HG03378 (cell line): ENCODE results near the gene KNDC1.
"Not testable (repeated sequence)": the region's sequence is repeated elsewhere in the genome, so short reads cannot be mapped to it uniquely, and the experiment has no call there.

Experiments used
- ATAC-seq: cut with Tn5 transposase; IDR thresholded peaks from one replicate; pipeline ENCODE4 v1.9.1; 2021; ENCODE audit warnings: mild to moderate bottlenecking, moderate library complexity; ENCODE audit not compliant: unreplicated experiment

The KNDC1 gene

DNA sequence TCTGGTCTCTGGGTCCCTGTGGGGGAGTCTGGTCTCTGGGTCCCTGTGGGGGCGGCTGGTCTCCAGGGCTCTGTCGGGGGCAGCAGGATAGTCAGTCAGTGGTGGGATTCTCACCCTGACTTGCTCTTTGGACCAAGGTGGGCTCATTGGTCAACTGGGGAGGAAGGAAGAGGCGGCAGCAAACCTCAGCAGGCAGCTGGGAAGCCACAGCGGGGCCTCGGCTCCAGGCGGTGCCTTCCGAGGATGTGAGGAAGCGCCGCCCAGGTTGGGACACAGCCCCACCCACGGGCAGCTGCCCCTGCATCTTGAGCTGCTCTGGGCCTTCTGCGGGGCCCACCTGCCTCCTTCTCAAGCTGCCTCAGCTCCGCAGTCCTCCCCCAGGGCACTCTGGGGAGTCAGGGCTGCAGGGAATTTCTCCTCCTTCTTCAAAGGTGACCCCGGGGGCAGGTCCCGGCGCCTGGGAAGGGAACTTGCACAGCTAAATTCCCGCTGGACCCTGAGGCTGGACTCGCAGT, 20.4 kb upstream of the KNDC1 start:
- ATAC-seq = no peak

- no peak for ATAC-seq
Observed at GRCh38 chr10:133140417-133141143, 19.4 kb upstream of the KNDC1 start.

DNA sequence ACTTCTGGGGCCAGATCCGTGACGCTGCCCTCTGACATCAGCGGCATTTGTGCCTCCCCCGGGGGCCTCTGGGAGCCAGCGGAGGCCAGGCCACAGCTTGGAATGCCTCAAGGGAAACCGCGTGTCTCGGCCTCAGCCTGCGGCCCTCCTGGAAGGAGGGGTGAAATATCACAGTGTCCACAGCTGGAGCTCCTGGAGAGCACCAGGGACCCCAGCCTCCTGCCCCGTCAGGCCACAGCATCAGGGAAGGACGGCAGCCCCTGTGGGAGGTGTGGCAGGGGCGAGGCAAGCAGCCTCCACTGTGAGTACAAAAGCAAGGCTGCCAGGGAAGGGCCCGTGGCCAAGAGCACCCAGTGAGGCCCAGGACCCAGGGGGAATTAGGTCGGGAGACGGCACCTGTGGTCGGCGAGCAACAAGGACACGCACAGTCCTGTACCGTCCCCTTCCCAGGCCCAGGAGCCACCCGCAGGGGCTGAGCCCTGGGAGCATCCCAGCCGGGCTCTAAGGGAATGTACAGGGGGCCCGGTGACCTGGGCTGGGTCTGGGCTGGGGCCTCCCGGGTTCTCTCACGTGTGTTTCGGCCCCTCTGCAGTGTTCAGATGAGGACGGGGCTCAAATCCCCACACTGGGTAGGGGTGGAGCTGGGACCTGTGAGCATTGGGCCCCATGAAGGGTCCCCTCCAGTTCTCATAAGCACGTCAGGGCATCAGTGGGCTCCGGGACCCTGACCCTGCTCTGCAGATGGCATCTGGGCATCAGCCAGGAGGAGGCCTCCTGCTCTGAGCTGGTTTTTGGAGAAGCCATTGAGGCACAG, 18.7 kb upstream of the KNDC1 start:
- no peak for ATAC-seq

- ATAC-seq = no peak
Observed at GRCh38 chr10:133141958-133142340, 18.1 kb upstream of the KNDC1 start.

DNA sequence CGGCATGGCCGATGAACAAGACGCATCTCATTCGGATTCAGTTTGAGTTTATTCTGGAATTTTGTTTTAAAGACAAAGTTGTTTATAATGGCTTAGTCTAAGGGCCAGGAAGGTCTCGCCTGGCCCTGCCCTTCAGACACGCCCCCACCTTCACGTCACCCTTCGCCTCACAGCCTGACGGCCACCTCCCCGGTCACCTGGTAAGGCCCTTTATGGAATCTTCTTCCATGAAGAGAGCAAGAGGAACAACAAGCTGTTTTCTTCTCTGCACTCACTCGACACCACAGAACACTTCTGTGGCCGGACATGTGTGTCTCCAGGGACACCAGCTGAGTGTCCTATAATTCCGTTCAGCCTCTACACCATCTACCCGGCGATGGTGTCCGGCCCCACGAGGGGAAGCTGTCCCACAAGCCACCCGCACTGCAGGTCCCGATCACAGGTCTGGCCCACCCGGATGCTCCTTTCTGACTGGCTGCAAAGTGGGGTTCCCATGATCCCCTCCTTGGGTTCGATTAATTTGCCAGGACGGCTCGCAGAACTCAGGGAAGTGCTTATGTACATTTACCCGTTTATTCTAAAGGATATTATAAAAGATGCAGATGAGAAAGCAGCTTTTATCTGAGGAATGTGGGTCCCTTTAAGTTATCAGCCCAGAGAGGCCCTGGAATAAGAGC, 17.4 kb upstream of the KNDC1 start:
- ATAC-seq = no peak

- no peak for ATAC-seq
Observed at GRCh38 chr10:133143200-133143533, 16.9 kb upstream of the KNDC1 start.

- no peak for ATAC-seq
Observed at GRCh38 chr10:133143546-133143945, 16.5 kb upstream of the KNDC1 start.

GRCh38 chr10:133144771-133145170, 15.2 kb upstream of the KNDC1 start:
- no peak for ATAC-seq

GRCh38 chr10:133150226-133150625, 9.8 kb upstream of the KNDC1 start:
- ATAC-seq = no peak

DNA sequence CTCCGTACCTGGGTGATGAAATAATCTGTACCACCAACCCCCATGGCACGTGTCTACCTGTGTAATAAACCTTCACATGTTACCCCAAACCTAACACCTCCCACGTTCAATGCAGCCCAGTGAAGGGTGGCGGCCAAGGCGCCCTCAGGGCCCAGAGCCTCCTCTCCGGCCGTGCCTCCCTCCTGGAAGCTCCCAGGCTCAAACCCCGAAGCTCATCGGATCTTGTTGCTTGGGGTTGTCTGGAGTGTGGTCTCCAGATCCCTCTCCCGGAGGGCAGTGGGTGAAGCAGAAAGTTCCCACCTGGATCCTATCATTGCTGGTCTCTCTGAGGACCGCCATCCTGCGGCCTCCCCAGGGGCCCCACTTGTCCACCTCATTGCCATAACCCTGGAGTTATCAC, 9.4 kb upstream of the KNDC1 start:
- ATAC-seq = no peak

GRCh38 chr10:133151071-133151470, 8.9 kb upstream of the KNDC1 start:
- not testable (repeated sequence) for ATAC-seq

GRCh38 chr10:133151543-133151972, 8.5 kb upstream of the KNDC1 start:
- ATAC-seq = no peak

- ATAC-seq = no peak
Observed at GRCh38 chr10:133154411-133154810, 5.6 kb upstream of the KNDC1 start.

- ATAC-seq = no peak
Observed at GRCh38 chr10:133154996-133155778, 4.8 kb upstream of the KNDC1 start.

DNA sequence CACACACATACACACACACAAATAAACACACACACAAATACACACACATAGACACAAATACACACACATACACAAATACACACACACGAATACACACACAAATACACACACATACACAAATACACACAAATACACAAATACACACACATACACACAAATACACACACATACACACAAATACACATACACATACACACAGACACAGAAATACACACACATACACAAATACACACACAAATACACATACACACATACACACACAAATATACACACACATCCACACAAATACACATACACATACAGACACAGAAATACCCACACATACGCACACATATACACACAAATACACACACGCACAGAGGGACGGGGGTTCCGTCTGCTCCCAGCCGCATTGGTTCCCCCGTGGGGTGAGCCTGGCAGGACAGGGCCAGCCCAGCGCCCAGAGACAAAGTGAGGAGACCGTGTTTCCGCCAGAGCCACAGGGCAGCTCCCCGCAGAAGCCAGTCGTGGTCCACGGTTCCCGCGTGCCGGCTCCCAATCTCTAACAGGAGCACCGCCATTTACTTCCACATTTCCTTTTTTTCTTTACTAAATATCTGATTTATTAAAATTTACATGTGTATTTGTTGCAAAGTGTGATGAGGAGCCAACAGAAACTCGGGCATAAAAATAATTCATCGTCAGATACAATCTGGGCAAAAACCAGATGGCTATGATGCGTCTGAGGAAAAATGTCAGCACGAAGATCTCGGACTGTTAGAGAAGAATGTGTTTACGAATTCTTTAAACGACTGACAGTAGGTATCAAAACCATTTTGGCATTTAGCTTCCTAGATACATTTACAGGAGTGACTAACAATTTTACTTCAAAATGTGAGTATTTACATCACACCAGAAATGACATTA, 3.1 kb upstream of the KNDC1 start:
- no peak for ATAC-seq

GRCh38 chr10:133157662-133158436, 2.2 kb upstream of the KNDC1 start:
- no peak for ATAC-seq

DNA sequence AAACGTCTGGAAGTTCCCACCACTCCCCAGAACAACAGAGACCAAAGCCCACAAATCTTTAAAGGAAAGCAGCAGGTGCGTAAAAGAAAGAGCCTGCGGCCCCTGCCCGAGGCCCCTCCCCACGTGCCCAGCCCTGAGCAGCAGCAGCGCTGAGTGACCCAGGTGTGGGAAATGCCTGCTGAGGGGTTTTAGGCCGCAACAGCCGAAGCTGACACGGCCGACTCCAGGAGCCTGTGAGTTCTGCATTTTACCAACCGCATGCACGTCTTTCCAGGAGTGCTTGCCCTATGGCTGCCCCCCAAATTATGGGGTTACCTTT, 1.6 kb upstream of the KNDC1 start:
- ATAC-seq = no peak

GRCh38 chr10:133158756-133159610, 1.0 kb upstream of the KNDC1 start:
- no peak for ATAC-seq
